ENCODE results near the gene DNMT3A. TPM values are rescaled to one million over a fixed set of nuclear protein-coding genes. Genes with fewer than 3 reads are reported as not detected.

The DNMT3A gene
- total and polyA plus RNA-seq, 2 donors (not counting 3 experiments of a cell fraction or from before 2014, with no cell fraction given), result 23.3 to 71.7 TPM

DNA sequence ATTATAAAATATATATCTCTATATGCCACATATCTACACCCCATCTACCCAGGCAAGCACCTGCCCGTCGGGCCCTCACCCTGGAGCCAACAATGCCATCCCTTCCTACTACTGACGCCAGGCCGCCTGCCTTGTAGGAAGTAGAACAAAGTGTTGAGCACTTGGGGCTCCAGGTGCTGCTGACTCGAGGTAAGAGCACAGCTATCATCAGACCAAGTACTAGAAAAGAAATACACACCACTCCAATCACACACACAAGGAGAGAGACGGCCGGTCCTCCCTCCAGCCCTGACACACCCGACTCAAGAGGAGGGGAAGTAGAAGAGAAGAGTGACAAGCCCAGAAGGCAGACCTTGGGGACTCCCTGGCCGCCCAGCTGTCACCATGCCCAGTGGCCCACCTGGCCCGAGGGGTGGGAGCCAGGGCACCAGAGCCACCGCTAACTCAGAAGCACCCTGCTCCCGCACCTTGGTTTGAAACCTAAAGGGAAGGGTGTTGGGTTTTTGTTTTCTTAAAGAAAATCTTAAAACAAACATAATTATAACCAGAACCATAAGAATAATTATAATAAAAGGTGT is 109.4 kb downstream of the DNMT3A start:
- no peaks in the 10 kb centered on the region for H3K4me1 ChIP-seq (ENCODE audit: control insufficient read depth, extremely low read depth, insufficient read depth, low read length)
- POLR2A ChIA-PET, result no interaction called here

More for the DNA sequence above, 109.4 kb downstream of the DNMT3A start:
- no peaks in the 10 kb centered on the region for H3K79me2 ChIP-seq (ENCODE audit: control insufficient read depth, insufficient read depth, low read length)
- no peak for TF ChIP-seq EZH2 (IDR thresholded peaks at IDR 0.05; ENCODE audit: borderline replicate concordance, low read depth, low read length, severe bottlenecking)
- TF ChIP-seq FOS (IDR thresholded peaks at IDR 0.05; ENCODE audit: borderline replicate concordance, insufficient read depth, low read length), result no peak
- TF ChIP-seq POLR2AphosphoS5 (IDR thresholded peaks at IDR 0.05; ENCODE audit: insufficient read depth, low read depth, low read length), result no peak
- TF ChIP-seq, protein P1, sequence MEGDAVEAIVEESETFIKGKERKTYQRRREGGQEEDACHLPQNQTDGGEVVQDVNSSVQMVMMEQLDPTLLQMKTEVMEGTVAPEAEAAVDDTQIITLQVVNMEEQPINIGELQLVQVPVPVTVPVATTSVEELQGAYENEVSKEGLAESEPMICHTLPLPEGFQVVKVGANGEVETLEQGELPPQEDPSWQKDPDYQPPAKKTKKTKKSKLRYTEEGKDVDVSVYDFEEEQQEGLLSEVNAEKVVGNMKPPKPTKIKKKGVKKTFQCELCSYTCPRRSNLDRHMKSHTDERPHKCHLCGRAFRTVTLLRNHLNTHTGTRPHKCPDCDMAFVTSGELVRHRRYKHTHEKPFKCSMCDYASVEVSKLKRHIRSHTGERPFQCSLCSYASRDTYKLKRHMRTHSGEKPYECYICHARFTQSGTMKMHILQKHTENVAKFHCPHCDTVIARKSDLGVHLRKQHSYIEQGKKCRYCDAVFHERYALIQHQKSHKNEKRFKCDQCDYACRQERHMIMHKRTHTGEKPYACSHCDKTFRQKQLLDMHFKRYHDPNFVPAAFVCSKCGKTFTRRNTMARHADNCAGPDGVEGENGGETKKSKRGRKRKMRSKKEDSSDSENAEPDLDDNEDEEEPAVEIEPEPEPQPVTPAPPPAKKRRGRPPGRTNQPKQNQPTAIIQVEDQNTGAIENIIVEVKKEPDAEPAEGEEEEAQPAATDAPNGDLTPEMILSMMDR (IDR thresholded peaks at IDR 0.05; ENCODE audit: extremely low read depth in 1 of 2, insufficient read depth in 1 of 2, low read depth in 1 of 2, low read length in 2 of 2), result no peak
- TF ChIP-seq GATA2 (IDR thresholded peaks at IDR 0.05; ENCODE audit: insufficient read depth, insufficient read length, low read depth, low read length), result no peak
- TF ChIP-seq JUN (IDR thresholded peaks at IDR 0.05; ENCODE audit: borderline replicate concordance, insufficient read depth, insufficient read length, low read depth), result no peak
- no peak for TF ChIP-seq MYC (IDR thresholded peaks at IDR 0.05; ENCODE audit: low read depth, low read length)
- H3K4me2 ChIP-seq (ENCODE audit: insufficient read depth, low read length), result no peak overlapping the region
- H3K27me3 ChIP-seq (ENCODE audit: control insufficient read depth in 2 of 2, insufficient read depth in 2 of 2, low read length in 2 of 2), result no peaks in the 10 kb centered on the region
- no peak overlapping the region for H3K4me3 ChIP-seq (replicated peaks in 1 of 3; ENCODE audit: insufficient read depth in 1 of 3, low read depth in 1 of 3, low read length in 3 of 3)
- no peak overlapping the region for H2AFZ ChIP-seq (ENCODE audit: low read depth, low read length)
- H3K9ac ChIP-seq (replicated peaks; ENCODE audit: extremely low read depth, insufficient read depth, low read length), result no peak overlapping the region
- CTCF ChIA-PET, result no interaction called here
- H3K9me1 ChIP-seq (replicated peaks; ENCODE audit: control insufficient read depth, extremely low read depth, insufficient read depth, low read length), result no peaks in the 10 kb centered on the region
- dilution Hi-C loops (cut with MboI; ENCODE audit: extremely low pct_ligation_motif_present, low sequenced_read_pairs), result no loop called here
- DNase-seq (ENCODE audit: low read depth, low spot score), result no peak
- peaks cover 17 to 32% of the 10 kb centered on the region in 2 experiments for H3K36me3 ChIP-seq (ENCODE audit: control insufficient read depth in 2 of 2, extremely low read depth in 1 of 2, insufficient read depth in 2 of 2, low read length in 2 of 2)
- FAIRE-seq, result no peak
- no TSS peak for BruUV-seq (replicated peaks)
- H3K9me3 ChIP-seq (replicated peaks; ENCODE audit: control insufficient read depth, insufficient read depth, low read length), result no peaks in the 10 kb centered on the region
- H4K20me1 ChIP-seq (replicated peaks; ENCODE audit: control insufficient read depth, extremely low read depth, insufficient read depth, low read length), result no peaks in the 10 kb centered on the region
- no peak overlapping the region for H3K27ac ChIP-seq (ENCODE audit: insufficient read depth, low read depth, low read length)
- intact Hi-C loops (cut with micrococcal nuclease), result no loop called here
